HEK293T (cell line): ENCODE results near the gene PIH1D1.

Source experiments
- CTCF ChIA-PET: fragments of 350-600 bp; formaldehyde crosslinking; extraction: SDS; loops from one replicate; lab custom pipeline; 2021; ENCODE audit warnings: antibody characterized with exemption, inconsistent platforms; lab: Yijun Ruan, JAX
- POLR2A ChIA-PET: fragments of 350-600 bp; formaldehyde crosslinking; extraction: SDS; loops from one replicate; lab custom pipeline; 2020; ENCODE audit warnings: antibody characterized with exemption, inconsistent platforms; lab: Yijun Ruan, JAX
- DNase-seq: peaks from one replicate; pipeline ENCODE4 v3.0.0; 2012; ENCODE audit warnings: mixed read lengths; ENCODE audit errors: extremely low spot score
- BHLHE40 ChIP-seq: fragments of 450-650 bp; IDR thresholded peaks from 2 replicates; pipeline ENCODE4 v1.6.1; 2016; ENCODE audit warnings: mild to moderate bottlenecking, moderate library complexity, borderline replicate concordance
- CTBP1 ChIP-seq: fragments of 450-650 bp; IDR thresholded peaks from 2 replicates; pipeline ENCODE4 v1.6.1; 2016; ENCODE audit warnings: borderline replicate concordance
- ELF4 ChIP-seq: fragments of 450-650 bp; IDR thresholded peaks from 2 replicates; pipeline ENCODE4 v1.6.1; 2017; ENCODE audit warnings: antibody characterized with exemption
- FOXA1 ChIP-seq: fragments of 450-650 bp; IDR thresholded peaks from 2 replicates; pipeline ENCODE4 v1.6.1; 2016; ENCODE audit warnings: mild to moderate bottlenecking
- FOXK2 ChIP-seq: fragments of 450-650 bp; IDR thresholded peaks from 2 replicates; pipeline ENCODE4 v1.6.1; 2016; ENCODE audit warnings: mild to moderate bottlenecking
- FOXM1 ChIP-seq: fragments of 450-650 bp; IDR thresholded peaks from 2 replicates; pipeline ENCODE4 v1.6.1; 2017; ENCODE audit warnings: mild to moderate bottlenecking, borderline replicate concordance
- HDGF ChIP-seq: fragments of 450-650 bp; IDR thresholded peaks from 2 replicates; pipeline ENCODE4 v1.6.1; 2017; ENCODE audit warnings: antibody characterized with exemption, borderline replicate concordance
- L3MBTL2 ChIP-seq: fragments of 450-650 bp; conservative IDR thresholded peaks from 2 replicates; pipeline ENCODE4 v1.6.1; 2016; ENCODE audit warnings: mild to moderate bottlenecking
- LEF1 ChIP-seq: fragments of 450-650 bp; IDR thresholded peaks from 2 replicates; pipeline ENCODE4 v1.6.1; 2017; ENCODE audit warnings: mild to moderate bottlenecking, borderline replicate concordance
- NFRKB ChIP-seq: fragments of 450-650 bp; IDR thresholded peaks from 2 replicates; pipeline ENCODE4 v1.6.1; 2016; ENCODE audit warnings: mild to moderate bottlenecking, moderate library complexity
- SP1 ChIP-seq: fragments of 450-650 bp; IDR thresholded peaks from 2 replicates; pipeline ENCODE4 v1.6.1; 2017
- SUZ12 ChIP-seq: fragments of 450-650 bp; IDR thresholded peaks from 2 replicates; pipeline ENCODE4 v1.6.1; 2016; ENCODE audit warnings: mild to moderate bottlenecking
- TARDBP ChIP-seq: fragments of 450-650 bp; IDR thresholded peaks from 2 replicates; pipeline ENCODE4 v1.6.1; 2016
- ZNF384 ChIP-seq: fragments of 450-650 bp; IDR thresholded peaks from 2 replicates; pipeline ENCODE4 v1.6.1; 2016

Gene PIH1D1

GRCh38 chr19:49398001-49398615 lies 53.5 kb downstream of the PIH1D1 start:
- POLR2A ChIA-PET, result no interaction called here

GRCh38 chr19:49396738-49397505 lies 54.7 kb downstream of the PIH1D1 start:
- TF ChIP-seq CTBP1, result no peak
- TF ChIP-seq LEF1, result no peak
- TF ChIP-seq SP1, result no peak
- no peak for TF ChIP-seq TARDBP
- DNase-seq, result no peak
- CTCF ChIA-PET, result no interaction called here
- POLR2A ChIA-PET, result no interaction called here

More at GRCh38 chr19:49398001-49398615, 53.5 kb downstream of the PIH1D1 start:
- TF ChIP-seq FOXM1 (no peak), NFRKB (no peak), L3MBTL2 (no peak), TARDBP (no peak), CTBP1 (no peak), SP1 (no peak), HDGF (no peak), ELF4 (no peak), ZNF384 (no peak), SUZ12 (no peak), FOXA1 (no peak), FOXK2 (no peak), BHLHE40 (no peak)
- no peak for DNase-seq
- CTCF ChIA-PET, result no interaction called here
